Prostate gland (tissue), 1 donor: ENCODE measurements around the gene BTLA.
"Not testable (repeated sequence)": the region's sequence is repeated elsewhere in the genome, so short reads cannot be mapped to it uniquely, and the experiment has no call there.

Source experiments
- POLR2A ChIP-seq: fragments of 450-650 bp; IDR thresholded peaks from one replicate; pipeline ENCODE4 v1.6.1; 2016; ENCODE audit warnings: antibody characterized with exemption, mild to moderate bottlenecking
- POLR2AphosphoS5 ChIP-seq: sonication (generic); formaldehyde crosslinking; IDR thresholded peaks from one replicate; pipeline ENCODE4 v1.6.1; 2017; ENCODE audit warnings: antibody characterized with exemption

DNA sequence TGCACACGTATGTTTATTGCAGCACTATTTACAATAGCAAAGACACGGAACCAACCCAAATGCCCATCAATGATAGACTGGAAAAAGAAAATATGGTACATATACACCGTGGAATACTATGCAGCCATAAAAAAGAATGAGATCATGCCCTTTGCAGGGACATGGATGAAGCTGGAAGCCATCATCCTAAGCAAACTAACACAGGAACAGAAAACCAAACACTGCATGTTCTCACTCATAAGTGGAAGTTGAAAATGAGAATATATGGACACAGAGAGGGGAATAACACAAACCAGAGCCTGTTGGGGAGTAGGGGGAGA is 4.9 kb downstream of the BTLA start:
- not testable (repeated sequence) for TF ChIP-seq POLR2A, POLR2AphosphoS5
